ENCODE results near the gene MIEN1.
"Not testable (repeated sequence)": the region's sequence is repeated elsewhere in the genome, so short reads cannot be mapped to it uniquely, and the experiment has no call there.

Gene MIEN1

DNA sequence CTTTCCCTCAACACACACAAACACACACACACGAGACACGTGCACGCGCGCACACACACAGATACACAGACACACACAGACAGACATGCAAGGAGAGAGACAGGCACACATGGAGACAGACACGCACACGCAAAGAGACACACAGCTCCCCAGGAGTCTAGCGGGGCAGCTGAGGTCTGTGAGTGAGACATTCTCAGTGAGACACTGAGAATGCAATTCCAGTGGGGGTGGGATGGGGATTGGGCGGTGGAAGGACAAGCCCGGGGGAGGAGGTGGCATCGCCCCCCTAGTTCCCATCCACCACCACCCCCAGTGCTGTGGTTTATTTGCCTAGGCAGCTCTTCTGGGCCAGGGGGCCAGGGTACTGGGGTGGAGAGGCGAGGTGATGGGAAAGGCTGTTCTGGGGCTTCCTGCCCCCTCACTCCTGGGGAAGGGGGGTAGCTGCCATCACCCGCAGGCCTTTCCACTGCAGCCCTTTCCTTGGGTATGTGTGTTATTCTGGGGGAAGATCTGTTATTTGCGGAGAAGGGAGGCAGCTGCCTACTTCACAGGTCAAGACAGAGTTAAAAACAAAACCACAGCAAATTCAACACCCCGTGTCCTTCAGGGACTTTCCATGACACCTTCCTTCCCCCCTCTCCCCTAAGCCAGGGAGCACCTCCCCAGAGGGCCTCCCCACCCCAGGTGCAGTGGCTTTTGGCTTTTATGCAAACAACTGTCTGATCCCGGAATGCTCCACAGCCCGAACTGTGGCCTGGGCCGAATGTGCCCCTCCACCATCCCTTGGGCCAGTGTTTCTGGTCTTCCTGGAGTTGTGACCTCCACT lies 25.4 kb upstream of the MIEN1 start:
- peak; percentile 51 to 62 for DNase-seq

DNA sequence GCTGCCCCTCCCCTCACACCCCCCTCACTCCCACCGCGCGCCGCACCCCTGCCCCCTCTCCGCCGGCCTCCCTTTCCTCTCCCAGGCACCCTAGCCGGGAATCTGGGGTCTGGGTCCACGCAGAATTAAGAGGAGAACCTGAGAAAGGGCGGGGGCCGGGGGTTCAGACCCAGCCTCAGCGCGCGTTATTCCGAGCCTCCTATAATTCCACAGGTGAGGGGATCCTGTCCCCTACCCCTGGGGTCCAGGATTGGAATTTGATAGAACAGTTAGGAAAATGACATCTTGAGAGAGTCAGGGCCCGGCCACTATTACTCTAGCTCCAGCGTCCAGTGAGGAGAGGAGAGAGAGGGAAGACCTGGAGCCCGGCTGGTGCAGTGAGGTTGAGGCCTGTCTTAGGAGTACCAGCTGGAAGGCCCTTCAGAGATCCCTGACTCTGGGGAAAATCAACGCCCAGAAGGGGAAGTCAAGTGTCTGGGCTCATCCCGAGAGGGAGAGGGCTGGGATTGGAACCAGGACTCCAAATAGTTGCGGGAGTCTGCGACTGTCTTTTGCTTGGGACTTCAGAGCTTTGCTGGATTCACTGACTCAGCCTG lies 24.7 kb upstream of the MIEN1 start:
- peak in 1 of 2 donors; percentile 38 for DNase-seq

DNA sequence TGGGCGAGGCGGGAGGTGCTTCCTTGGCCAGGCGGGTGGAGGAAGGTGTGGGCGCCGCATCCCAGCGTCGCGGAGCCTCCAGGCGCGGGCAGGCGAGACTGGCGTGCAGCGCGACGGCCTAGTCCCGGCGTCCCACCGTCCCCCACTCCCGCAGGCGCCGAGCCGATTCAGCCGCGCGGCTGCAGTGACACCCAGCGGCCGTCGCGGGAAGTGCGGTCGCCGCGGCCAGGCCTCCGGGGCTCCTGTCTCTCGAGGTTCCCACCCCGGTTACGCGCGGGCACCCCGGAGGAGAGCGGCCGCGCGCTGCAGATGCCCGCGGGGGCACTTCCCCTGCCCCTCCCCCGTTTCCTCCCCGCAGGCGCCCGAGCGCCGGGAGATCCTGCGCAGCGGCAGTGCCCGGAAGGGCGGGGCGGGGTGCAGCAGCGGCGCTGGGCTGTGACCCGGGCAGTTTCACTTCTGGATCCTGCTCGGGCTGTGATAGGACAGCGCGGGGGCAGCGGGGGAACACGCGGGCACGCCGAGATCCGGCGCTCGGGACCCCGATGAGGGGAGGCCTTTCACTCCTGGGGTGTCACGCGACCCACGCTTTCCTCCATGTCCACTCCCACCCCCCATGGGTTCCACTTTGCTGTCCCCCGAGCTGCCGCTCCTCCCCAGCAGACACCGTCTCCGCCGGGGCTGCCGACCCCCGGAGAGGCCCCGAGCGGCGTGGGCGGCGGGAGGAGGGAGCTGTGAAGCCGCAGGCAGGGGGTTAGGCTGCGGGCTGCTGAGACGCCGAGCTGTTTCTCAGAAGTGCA lies 24.0 kb upstream of the MIEN1 start:
- DNase-seq: peak; percentile 92 to 96

DNA sequence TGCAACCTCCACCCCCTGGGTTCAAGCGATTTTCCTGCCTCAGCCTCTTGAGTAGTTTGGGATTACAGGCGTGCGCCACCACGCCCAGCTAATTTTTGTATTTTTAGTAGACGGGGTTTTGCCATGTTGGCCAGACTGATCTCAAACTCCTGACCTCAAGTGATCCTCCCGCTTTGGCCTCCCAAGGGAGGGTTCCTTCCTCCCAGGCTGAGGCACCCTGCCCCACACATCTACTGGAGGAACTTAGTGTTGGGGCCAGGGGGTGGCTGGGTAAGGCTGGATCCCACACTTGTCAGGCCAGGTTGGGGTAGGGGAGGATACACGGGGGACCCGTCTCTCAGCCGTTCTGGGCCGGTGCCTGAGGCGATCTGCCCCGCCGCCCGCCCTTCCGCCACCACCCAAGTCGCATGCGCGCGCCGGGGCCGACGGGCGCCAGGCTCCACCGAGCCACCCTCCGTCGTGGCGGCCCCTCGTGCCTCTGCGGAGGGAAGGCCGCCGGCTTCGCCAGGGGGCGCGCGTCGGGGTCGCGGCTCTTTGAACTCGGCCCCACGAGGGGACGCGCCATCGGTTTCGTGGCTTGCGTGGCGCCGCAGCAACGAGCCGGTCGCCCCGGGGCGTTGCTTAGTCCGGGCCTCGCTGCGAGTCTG lies 23.3 kb upstream of the MIEN1 start:
- DNase-seq: no peak

DNA sequence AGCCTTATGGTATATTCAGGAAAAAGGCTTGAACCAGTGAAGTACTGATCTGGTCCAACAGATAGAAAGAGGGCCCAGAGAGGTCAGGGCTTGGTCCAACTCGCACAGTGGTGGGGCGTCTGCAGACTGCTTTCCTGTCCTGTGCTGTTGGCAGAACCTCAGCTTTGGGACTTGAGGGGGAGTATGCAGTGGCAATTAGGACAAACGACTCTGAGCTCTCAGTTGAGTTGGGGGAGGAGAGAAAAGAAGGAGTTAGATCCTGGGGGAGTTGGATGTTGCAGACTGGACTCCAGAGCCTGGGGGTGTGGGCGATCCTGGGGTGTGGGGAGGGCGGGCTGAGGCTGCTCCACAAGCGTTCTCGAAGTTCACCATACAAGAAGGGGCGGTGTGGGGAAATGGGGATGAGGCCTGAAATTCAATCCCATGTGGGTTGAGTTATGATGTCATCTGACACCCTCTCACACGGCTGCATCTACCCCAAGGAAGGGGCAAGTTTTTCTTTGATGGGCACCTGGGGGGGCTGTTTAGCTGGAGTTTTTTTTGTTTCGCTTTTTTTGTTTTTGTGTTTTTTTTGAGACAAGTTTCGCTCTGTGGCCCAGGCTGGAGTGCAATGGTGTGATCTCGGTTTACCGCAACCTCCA lies 22.0 kb upstream of the MIEN1 start:
- DNase-seq: no peak

DNA sequence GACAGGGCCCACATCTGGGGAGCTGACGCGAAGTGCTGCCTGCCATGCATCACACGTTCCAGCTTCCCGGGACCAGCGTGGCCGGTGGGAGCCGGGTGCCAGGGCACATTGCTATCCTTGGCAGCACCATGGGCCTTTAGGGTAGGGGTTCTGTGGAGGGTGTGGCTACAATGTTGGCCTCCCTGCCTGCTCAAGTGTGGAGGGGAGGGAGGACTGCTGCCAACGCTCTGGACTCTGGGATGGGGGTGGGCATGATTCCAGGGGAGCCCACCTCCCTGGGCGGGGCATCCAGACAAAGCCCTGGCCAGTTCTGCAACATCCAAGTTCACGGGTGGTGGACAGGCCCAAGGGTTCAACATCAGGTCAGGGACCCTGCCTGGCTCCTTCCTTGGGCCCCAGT lies 21.3 kb upstream of the MIEN1 start:
- no peak for DNase-seq

DNA sequence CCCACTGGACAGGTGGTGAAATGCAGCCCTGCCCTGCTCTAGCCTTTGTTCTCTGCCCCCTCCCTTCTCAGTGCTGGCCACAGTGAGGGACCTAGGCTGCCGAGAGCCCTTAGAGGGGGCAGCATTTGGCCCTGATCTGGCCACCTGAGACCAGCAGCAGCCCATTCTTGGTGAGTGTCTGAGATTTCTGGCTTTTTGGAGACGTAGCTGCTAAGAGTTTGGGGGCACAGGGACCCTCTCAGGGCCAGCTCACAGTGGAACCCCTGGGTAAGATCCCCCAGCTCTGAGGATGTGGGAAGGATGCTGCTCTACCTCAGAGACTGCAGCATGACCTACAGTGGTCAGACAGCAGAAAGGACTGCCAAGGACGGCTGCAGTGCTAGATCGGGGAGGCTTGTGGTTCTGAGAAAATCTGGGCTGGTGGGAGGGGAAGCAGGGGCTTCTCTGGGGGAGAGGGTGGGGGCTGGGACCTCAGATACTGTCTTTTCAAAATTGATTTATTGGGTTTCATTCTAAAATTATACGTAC lies 20.7 kb upstream of the MIEN1 start:
- DNase-seq: no peak

DNA sequence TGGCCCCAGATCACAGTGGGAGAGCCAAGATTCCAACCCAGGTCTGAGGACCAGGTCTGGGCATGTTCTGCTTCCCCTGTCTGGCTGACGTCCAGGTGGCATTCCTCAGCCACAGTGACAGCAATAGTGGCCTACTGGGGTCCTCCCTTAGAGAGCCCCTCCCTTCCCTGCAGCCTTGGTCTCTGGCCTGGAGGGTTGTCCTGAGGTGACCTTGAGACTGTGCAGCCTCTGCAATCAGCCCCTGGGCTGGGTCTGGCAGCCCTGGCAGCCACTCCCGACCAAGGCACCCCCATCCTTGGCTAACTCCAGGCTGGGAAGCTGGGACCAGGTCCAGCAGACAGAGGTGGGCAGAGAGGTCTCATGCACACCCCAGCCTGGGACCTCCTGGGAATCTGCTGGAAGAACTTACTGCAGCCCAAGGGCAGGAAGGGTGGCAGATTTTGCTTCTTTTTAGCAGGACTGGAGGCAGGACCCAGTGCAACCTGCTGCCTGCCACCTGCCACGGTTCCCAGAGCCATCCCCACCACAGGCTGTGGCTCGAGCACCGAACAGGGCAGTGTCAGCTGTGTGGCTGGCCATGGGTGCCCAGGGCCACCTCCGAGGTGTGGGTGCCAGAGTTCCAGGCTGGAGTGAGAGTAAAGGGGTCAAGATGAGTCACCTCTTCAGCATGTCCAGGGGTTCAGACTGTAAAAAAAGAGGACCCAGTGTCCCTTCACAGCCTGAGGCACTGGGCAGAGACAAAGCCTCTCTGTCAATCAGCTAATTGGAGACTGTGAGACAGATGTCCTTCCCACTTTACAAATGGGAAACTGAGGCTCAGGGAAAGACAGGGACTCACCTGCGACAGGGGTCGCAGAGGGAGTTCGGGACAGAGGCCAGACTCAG lies 20.0 kb upstream of the MIEN1 start:
- no peak for DNase-seq

DNA sequence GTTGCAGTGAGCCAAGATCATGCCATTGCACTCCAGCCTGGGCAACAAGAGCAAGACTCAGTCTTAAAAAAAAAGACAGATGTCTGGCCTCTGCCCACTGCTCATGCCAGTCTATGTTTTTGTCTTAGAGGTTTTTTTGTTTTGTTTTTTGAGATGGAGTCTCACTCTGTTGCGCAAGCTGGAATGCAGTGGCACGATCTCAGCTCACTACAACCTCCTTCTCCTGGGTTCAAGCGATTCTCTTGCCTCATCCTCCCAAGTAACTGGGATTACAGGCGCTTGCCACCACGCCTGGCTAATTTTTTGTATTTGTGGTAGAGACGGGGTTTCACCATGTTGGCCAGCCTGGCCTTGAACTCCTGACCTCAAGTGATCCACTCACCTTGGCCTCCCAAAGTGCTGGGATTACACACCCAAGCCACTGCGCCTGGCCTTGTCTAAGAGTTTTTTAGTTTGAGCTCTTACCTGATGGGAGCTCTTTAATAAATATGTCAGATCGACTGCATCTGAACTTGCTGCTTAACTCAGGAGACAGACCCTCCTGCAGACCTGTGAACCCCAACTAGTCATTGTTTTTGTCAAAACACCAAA lies 18.2 kb upstream of the MIEN1 start:
- not testable (repeated sequence) for DNase-seq

DNA sequence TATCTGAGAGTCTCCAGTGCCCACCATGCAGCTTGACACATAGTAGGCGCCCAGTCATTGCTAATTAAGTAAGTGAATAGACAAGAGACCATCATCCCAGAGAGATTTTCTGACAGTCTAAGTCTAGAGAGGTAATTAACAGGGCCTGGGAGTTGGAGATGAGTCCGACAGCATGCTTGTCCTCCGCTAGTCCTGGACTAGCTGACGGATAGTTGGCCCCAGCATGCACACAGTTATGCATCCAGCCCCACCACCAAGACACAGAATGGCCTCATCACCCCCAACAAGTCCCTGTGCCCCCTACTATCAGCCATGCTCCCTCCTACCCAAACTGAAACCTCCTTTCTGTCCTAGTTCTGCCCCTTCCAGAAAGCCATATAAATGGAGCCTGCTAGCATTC lies 17.4 kb upstream of the MIEN1 start:
- DNase-seq: no peak

DNA sequence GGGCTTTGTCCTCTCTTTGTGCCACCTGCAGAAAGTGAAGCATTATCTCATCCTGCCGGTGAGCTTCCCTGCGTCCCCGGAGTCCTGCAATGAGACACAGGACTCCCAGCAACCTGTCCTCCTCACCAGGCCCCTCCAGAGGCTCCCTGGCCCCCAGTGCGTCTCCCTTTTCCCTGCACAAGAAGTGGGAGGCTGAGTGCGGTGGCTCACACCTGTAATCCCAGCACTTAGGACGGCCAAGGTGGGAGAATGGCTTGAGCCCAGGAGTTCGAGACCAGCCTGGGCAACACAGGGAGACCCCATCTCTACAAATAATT lies 15.8 kb upstream of the MIEN1 start:
- no peak for DNase-seq

DNA sequence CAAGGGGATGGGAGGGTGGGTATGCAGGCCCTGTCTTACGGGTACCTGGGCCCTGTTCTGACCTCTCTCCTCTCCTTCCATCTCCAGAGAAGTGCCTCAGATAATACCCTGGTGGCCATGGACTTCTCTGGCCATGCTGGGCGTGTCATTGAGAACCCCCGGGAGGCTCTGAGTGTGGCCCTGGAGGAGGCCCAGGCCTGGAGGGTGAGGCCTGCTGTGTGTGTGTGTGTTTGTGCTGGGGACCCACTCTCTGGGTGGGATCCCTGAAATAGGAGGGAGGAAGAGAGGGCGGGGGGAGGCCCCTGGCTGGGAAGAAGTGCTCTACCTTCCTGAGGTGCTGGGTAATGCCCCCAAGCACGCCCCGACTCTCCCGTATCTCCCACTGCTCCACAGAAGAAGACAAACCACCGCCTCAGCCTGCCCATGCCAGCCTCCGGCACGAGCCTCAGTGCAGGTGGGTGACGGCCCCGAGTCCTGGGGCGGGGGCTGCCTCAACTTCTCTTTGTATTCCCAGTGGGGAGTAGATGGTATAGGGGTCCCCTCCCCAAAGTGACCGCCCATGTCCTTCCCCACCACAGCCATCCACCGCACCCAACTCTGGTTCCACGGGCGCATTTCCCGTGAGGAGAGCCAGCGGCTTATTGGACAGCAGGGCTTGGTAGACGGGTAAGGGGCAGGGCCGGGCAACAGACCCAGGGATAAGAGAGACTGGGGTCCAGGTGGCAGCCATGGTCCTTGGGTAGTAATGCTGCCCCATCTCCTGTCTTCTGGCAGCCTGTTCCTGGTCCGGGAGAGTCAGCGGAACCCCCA lies 15.2 kb upstream of the MIEN1 start:
- DNase-seq: no peak

DNA sequence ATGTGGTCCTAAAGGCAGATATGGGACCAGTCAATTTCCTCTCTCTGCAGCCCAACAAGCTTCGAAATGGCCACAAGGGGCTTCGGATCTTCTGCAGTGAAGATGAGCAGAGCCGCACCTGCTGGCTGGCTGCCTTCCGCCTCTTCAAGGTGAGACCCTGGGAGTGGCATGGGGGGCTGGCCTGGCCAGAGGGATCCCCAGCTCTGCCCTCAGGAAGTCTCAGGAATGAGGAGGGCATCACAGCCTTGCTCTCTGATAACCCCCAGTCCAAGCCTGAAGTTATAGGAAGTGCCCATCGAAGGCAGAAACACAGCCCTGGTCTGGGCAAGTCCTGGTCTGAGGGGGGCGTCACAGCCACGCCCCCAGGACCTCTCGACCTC lies 14.5 kb upstream of the MIEN1 start:
- no peak for DNase-seq

DNA sequence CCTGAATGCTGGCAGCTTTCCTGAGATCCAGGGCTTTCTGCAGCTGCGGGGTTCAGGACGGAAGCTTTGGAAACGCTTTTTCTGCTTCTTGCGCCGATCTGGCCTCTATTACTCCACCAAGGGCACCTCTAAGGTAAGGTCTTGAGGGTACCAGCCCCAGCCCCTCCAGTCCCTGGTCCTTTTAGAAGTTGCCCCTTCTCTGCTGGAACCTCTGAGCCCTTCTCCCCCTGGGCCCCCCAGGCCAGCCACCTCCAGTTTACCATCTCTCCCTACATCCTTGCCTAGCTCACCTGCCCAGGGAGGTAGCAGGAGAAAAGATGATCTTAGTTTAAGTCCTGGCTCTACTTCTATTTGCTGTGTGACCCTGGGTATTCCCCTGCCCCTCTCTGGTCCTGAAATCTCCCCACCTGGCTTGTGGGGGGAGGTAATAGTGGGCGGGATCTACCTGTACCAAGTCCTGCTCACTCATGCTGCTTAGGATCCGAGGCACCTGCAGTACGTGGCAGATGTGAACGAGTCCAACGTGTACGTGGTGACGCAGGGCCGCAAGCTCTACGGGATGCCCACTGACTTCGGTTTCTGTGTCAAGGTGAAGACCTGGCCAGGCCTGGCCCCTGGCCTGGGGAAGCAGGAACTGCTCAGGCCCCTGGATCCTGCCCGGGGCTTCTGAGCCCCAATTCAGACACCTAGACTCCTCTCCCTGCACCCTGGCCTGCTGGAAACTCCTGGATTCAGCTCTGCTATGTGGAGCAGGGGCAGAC lies 13.9 kb upstream of the MIEN1 start:
- DNase-seq: no peak

DNA sequence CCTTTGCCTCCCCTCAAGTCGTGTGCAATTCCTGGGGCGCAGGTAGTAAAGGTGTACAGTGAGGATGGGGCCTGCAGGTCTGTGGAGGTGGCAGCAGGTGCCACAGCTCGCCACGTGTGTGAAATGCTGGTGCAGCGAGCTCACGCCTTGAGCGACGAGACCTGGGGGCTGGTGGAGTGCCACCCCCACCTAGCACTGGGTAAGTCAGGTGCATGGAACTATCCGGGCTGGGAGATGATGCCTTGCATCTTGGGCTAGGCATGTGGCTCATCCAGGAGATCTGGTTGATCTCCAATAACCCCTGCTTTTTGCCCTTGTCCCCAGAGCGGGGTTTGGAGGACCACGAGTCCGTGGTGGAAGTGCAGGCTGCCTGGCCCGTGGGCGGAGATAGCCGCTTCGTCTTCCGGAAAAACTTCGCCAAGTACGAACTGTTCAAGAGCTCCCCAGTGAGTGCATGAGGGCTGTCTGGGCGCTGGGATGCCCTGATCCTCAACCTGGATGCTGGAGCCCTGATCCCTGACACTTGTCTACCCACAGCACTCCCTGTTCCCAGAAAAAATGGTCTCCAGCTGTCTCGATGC lies 12.6 kb upstream of the MIEN1 start:
- DNase-seq: no peak

DNA sequence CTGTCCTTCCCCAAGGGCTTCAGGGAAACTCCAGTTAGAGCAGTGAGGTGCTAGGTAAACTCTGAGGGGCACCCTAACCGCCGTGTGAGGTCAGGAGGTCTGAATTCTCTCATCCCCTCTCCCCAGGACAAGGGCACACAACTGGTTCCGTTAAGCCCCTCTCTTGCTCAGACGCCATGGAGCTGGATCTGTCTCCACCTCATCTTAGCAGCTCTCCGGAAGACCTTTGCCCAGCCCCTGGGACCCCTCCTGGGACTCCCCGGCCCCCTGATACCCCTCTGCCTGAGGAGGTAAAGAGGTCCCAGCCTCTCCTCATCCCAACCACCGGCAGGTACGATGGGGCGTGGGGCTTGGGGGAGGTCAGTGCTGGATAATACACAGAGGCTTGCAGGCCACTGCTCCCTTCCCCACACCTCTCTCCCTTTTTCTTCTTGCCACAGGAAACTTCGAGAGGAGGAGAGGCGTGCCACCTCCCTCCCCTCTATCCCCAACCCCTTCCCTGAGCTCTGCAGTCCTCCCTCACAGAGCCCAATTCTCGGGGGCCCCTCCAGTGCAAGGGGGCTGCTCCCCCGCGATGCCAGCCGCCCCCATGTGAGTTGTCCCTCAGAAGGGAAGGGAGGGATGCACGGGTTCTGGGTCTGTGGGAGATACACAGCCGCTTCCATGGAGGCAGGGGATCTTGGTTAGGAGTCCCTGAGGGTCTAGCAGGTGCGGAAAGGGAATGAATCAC lies 12.0 kb upstream of the MIEN1 start:
- no peak for DNase-seq

DNA sequence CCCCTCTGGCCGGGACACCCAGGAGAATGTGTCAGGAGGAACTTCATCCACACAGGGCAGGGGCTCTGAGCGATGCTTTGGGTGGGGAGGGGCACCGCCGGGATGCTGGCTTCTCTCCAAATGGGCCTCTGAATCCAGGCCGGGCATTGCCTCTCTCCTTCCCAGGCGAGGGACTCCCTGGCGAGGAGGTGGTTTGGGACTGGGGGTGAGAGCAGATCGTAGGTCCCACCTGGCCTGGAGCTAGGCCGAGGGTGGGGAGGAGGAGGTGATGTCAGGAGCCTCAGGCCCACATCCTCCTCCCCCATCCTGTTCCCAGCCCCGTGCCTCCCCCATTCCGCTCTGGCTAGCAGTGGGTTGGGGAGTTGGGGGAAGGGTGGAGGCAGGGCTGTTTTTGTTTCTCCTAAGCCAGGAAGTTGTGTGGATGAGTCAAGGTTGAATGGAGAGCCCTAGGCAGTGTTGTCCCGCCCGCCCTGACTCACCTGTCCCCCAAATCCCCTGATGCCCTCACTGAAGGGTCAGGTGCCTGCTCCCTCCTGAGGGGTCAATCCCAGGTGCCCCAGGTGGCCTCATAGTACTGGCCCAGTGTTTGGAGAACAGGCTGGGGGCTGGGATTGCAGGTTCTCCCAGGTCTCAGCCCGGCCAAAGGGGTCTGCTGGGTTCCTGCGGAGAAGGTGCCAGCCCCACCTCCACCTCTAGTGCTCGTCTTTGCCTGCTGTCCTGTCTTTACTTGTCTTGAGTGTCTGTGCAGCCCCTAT lies 10.2 kb upstream of the MIEN1 start:
- no peak for DNase-seq

DNA sequence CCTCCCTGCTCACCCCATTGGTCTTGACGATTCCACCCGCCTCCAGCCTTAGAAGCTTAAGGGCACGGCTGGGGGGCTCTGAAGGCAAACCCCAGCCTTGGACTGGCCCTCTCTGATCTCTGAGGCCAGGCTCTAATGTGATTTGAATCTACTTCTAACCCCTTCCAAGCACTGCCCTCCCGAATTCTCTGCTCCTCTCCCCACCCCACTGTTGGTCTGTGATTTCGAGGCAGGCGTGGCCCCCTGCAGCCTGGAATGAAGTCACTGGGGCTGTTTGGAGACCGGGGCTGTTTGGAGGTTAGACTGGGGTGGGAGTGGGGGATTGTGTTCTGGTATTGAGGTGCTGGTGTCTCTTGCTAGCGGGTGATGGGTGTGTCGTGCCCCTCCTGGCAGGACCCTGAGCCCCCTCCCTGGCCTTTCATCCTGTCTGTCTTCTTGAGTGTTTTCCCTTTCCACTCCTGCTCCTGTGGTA lies 9.6 kb upstream of the MIEN1 start:
- no peak for DNase-seq

Data from stimulated activated CD4-positive, alpha-beta T cell treated with anti-CD3 and anti-CD28 coated beads, Interleukin-2, amount 100 ng/mL, for 24 hours (primary cell).